MM.1S (cell line): ENCODE results near the gene TMEM179.

Experiments
- EZH2 ChIP-seq: fragments of 300-600 bp; sonication (generic); optimal IDR thresholded peaks from 2 replicates; pipeline ENCODE3; 2017; ENCODE audit warnings: low read depth, mild to moderate bottlenecking, antibody characterized with exemption, low read length, mixed read lengths
- EZH2phosphoT487 ChIP-seq: fragments of 300-600 bp; sonication (generic); IDR thresholded peaks from 2 replicates; pipeline ENCODE4 v1.6.1; 2018; ENCODE audit warnings: antibody characterized with exemption, low read length
- TF ChIP-seq, protein P1 (sequence below): fragments of 300-600 bp; sonication (generic); IDR thresholded peaks from 2 replicates; pipeline ENCODE4 v1.5.1; 2016; ENCODE audit warnings: antibody characterized with exemption, low read length, mixed read lengths

DNA sequence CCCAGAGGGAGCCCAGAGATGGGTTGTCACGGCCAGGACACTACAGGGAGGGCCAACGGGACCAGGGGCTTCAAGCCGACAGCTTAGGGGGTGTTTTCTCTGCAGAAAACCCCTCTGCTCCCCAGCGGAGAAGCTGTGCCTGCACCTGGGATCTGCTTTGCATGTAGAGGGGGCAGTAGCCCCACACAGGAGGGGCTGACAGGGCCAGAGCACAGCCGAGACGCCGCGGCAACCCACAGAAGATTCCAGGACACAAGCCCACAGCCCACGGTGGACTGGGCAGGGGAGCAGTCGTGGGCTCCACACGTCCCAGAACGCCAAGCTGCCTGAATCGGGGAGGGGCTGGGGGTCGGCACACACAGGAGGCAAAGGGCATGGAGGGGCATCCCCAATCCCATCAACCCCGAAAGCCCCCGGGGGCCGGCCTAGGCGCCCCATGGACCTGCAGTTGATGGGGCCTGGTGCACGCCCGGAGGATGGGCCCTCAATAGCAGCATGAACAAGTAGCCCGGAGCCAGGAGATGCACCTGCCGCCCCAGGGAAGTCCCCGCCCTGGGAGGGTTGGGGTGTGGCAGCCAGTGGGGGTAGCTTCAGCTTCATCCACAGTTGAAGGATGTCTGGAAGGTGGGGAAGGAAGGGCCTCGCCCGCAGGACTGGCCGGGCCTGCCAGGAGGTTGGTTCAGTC, 30.5 kb upstream of the TMEM179 start:
- TF ChIP-seq EZH2 (no peak), EZH2phosphoT487 (no peak)
- TF ChIP-seq, protein P1, sequence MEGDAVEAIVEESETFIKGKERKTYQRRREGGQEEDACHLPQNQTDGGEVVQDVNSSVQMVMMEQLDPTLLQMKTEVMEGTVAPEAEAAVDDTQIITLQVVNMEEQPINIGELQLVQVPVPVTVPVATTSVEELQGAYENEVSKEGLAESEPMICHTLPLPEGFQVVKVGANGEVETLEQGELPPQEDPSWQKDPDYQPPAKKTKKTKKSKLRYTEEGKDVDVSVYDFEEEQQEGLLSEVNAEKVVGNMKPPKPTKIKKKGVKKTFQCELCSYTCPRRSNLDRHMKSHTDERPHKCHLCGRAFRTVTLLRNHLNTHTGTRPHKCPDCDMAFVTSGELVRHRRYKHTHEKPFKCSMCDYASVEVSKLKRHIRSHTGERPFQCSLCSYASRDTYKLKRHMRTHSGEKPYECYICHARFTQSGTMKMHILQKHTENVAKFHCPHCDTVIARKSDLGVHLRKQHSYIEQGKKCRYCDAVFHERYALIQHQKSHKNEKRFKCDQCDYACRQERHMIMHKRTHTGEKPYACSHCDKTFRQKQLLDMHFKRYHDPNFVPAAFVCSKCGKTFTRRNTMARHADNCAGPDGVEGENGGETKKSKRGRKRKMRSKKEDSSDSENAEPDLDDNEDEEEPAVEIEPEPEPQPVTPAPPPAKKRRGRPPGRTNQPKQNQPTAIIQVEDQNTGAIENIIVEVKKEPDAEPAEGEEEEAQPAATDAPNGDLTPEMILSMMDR, result no peak
